ENCODE results near the gene TRAPPC2B.

DNA sequence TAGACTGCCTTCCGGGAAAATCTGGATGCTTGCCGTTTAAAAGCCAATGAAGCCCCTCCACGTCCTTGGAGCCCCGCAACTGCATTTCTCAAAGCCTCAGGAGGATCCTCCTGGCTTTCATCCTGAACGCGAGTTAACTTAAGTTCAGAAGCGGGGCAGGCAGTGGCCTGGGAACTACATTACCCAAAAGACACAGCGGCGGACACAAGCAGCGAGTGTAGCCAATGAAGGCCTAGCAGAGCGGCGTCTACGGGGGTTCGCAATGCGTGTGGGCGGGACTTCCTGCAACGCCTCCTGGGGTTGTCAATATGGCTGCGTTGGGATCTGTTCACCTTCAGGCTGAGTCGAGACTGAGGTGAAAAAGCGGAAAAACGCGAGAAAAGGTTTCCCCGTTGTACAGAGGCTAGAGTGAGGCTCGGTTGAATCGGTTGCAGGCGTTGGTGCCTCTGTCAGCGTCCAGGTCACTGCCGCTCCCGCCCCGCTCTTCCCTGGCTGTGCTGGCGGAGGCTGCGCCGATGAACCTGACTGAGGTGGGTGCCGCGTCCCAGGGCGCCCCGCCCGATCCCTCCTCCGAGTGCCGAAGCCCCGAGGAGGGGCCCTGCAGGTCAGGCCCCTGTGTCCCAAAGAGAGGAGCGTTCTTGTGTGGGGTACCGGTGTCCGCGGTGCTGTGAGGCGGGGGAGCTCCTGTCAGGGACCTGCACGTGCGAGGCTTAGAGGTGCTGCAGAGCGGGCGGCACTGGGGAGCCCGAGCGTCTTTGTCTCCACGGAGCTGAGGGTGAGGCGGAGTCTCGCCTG is 47.7 kb downstream of the TRAPPC2B start, which contains the start of gene ZNF17:
- TF ChIP-seq, protein P1, sequence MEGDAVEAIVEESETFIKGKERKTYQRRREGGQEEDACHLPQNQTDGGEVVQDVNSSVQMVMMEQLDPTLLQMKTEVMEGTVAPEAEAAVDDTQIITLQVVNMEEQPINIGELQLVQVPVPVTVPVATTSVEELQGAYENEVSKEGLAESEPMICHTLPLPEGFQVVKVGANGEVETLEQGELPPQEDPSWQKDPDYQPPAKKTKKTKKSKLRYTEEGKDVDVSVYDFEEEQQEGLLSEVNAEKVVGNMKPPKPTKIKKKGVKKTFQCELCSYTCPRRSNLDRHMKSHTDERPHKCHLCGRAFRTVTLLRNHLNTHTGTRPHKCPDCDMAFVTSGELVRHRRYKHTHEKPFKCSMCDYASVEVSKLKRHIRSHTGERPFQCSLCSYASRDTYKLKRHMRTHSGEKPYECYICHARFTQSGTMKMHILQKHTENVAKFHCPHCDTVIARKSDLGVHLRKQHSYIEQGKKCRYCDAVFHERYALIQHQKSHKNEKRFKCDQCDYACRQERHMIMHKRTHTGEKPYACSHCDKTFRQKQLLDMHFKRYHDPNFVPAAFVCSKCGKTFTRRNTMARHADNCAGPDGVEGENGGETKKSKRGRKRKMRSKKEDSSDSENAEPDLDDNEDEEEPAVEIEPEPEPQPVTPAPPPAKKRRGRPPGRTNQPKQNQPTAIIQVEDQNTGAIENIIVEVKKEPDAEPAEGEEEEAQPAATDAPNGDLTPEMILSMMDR (tag by site-specific recombination; IDR thresholded peaks at IDR 0.05), result no peak
- TF ChIP-seq ZNF596 (tag by site-specific recombination; IDR thresholded peaks at IDR 0.05) (no peak), ZNF24 (tag by site-specific recombination; IDR thresholded peaks at IDR 0.05) (no peak), ZNF211 (tag by site-specific recombination; IDR thresholded peaks at IDR 0.05; ENCODE audit: low read depth) (no peak), GLI4 (tag by site-specific recombination; IDR thresholded peaks at IDR 0.05) (no peak), ZNF600 (tag by site-specific recombination; IDR thresholded peaks at IDR 0.05) (no peak), ZNF830 (tag by site-specific recombination; IDR thresholded peaks at IDR 0.05; ENCODE audit: low read depth) (no peak), KLF8 (tag by site-specific recombination; IDR thresholded peaks at IDR 0.05) (peak; percentile 42; the same call in 1 of the 2 replicates), ZNF138 (tag by site-specific recombination; IDR thresholded peaks at IDR 0.05; ENCODE audit: borderline replicate concordance) (no peak)
